HG02852 (cell line): ENCODE measurements around the gene TGFB3.
A peak's percentile ranks its signal among the peaks of the same experiment; 100 is the strongest.

Experiments
- ATAC-seq: cut with Tn5 transposase; IDR thresholded peaks from one replicate; pipeline ENCODE4 v1.9.1; 2021; ENCODE audit warnings: mild to moderate bottlenecking, moderate library complexity; ENCODE audit not compliant: unreplicated experiment

The TGFB3 gene

DNA sequence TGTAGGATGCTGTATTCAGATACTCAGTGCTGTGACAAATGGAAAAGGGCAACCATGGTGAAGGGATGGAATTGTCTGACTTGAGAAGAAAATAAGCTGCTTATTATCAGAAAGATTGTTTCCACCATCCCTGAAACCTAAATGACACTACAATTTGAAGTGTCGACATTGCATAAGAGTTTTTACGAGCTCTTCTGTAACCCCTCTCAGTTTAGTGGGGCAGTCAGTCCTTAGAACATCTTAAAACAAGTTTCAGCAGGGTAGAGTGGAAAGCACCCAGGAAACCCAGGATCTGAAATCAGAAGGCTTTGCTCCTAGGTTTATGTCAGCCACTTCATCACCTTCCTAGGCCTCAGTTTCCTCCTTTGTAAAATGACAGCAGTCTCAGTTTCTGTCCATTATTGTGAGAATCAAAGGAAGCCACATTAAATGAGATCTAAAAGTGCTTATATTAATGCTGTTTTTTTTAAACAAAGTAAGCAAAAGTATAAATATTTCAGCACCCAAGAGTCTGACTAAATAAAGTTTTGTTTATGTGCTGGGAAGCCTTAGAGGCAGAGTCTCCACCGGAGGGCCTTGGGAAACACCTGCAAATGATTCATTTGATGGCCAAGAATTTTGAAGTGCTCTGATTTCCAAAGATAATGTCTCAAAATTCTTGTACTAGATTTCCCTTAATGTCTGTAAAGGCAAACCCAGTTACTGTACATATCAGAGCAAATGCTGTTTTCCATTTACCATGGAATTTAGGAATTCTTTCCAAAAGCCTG is 5.6 kb upstream of the TGFB3 start:
- no peak for ATAC-seq

- ATAC-seq: no peak
Observed at GRCh38 chr14:75986439-75986765, 4.6 kb upstream of the TGFB3 start.

- peak; percentile 69 for ATAC-seq
Observed at GRCh38 chr14:75985618-75986438, 4.0 kb upstream of the TGFB3 start, which contains the start of gene IFT43. Gene IFT43 (plus strand): TSS chr14:75985763. CDS start chr14:75985787, 24 bp downstream.

- no peak for ATAC-seq
Observed at GRCh38 chr14:75984674-75985073, 2.9 kb upstream of the TGFB3 start.

GRCh38 chr14:75983019-75983358 is 1.2 kb upstream of the TGFB3 start:
- no peak for ATAC-seq

DNA sequence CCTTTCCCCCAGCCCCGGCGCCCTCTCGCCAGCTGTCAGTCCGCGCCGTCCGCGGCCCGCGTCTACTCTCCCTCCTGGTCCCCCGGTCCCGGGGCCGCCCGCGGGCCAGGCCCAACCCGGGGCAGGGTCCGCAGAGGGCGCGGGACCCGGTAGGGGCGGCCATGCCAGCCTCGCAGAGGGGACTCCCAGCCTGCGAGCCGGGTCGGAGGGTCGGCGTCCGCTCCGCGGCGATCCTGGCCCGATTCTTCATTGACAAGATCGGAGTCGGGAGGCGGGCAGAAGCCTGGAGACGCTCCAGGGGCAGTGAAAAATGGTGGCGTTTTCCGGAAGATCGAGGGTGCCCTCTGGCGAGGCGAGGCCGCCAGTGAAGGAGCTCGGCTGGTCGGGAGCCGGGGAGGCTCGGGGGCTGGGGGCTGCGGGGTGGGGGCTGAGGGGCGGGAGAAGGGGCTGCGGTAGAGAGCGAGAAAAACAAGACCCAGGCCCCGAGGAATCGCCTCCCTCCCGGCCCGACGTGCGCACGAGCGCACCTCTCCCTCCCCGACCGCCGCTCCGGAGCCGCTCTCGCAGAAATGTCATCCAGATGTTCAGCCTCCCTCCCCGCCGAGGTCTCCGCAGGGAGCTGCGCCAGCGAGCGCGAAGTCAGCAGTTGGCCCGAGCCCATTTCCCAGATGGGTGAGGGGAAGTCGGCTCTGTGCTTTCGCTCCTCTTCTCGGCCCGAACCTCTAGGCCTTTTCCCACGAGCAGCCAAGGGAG is 647 bp upstream of the TGFB3 start:
- peak; percentile 41 for ATAC-seq

DNA sequence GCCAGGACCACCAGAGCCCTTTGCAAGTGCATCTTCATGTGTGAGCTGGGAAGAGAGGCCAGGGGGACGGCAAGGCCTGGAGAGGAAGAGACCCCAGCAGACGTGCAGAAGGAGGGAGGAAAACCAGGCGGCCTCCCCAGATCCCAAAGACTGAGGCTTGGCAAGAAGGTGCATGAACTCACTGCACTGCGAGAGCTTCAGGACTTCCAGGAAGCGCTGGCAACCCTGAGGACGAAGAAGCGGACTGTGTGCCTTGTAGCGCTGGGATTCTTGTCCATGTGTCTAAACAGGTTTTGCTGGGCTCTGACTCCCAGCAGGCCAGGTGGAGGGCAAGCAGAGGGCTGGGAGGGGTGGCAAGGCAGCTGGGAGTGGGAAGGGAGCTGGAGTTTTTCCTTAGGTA is 939 bp downstream of the TGFB3 start:
- no peak for ATAC-seq

DNA sequence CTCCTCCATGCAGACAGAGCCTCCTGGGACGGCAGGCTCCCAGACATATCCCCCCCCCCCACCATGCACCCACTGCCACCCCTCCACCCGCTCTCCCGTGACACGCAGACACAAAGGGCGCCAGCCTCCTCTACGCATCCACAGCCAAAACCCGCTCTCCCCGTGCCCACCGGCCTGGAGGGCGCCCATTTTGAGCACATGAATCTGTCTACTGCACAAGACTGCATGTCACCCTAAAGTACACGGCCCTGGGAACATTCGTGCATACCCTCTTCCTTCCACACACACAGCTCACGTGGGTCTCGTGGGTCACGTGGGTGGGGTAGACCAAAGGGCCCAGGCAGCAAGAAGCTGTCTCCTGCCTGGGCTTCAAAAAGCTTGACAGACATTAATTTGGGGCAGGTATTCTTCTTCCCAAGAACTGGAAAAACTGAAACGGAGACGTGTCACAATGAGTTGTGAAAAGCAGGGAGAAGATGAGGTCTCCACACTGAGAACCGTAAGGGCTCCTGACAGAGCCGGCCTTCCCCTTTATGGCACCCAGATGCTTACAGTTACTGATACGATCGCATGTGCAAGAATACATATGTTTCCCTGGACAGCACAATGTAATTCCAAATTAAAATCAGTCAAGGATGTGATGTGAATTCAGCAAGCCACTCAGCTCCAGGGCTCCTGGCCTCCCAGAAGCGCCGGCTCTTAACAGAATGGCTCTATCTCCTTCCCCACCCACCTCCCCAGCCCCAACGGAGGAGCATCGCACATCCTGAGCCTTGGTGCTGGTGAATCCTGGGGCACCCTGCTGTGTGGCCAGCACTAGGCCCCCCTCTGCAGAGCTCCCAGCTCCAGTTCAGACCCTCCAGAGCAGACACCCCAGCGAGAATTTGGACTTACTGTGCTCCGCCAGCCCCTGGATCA is 1.9 kb downstream of the TGFB3 start:
- ATAC-seq: no peak

GRCh38 chr14:75979071-75979571 is 2.7 kb downstream of the TGFB3 start:
- no peak for ATAC-seq

DNA sequence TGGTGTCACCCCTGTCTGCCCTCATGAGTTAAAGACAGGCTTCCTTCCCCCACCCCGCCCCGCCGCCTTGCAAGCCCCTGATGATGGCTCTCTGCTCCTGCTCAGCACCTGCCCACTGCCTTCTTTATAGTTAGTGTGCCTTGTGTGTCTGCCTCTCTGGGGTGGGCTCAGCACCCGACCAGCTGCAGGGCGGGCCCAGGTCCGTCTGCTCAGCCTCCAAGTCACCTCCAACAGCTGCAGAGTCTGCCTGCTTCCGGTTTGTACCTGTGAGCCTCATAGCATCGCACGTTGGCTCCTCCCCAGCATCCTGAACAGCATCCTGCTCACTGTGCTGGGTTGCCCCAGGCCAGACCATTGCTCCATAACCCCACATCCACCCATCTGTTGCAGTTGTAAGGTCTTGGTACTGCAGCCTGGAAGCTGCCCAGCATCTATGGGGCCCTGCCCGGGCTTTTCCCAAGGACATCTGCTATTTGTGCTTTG is 3.5 kb downstream of the TGFB3 start:
- no peak for ATAC-seq

- no peak for ATAC-seq
Observed at GRCh38 chr14:75977582-75977943, 4.2 kb downstream of the TGFB3 start.

DNA sequence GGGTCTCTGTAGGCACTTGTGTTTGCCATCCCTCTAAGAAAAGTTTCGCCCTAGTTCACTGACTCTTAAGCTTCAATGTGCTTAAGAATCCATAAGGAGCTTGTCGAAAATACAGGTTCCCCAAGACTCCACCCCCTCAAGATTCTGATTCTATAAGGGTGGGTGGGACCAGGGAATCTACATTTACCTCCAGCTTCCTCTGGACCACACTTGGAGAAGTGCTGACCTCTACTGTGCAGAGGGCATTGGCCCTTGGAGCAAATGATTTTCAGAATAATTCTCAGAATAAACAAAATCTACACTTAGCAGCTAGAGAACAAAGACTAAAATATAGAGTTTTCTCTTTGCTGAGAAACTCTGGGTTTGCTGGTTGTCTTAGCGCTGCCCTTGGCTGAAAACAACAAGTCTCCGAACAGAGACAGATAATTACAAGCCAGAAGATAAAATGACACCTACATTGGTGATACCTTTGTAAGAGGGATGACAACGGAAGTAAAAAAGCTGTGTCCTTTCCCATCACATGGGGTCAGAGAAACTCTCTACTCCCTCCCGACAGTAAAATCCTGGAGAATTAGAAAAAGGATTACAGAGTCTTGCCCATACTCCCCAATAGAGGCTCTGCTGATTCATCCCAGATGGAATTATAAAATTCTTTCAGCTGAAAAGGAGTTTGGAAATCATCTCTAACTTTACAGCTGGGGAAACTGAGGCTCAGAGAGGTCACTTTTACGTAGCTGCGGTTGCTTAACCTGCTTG is 4.8 kb downstream of the TGFB3 start:
- ATAC-seq: no peak

GRCh38 chr14:75972801-75973421 is 8.9 kb downstream of the TGFB3 start:
- ATAC-seq: no peak

DNA sequence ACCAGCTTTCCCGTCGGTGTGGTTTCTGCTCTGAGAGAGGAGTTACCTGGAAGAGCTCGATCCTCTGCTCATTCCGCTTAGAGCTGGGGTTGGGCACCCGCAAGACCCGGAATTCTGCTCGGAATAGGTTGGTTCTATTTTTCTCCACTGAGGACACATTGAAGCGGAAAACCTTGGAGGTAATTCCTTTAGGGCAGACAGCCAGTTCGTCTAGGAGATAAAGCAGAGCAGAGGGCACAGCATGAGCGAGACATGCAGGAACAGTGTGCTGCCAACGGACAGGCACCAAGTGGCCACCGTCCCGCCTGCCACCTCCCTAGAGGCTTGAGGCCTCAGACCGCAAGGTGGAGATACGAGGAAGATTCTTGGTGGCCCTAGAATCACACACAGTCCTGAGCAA is 10.3 kb downstream of the TGFB3 start:
- no peak for ATAC-seq

DNA sequence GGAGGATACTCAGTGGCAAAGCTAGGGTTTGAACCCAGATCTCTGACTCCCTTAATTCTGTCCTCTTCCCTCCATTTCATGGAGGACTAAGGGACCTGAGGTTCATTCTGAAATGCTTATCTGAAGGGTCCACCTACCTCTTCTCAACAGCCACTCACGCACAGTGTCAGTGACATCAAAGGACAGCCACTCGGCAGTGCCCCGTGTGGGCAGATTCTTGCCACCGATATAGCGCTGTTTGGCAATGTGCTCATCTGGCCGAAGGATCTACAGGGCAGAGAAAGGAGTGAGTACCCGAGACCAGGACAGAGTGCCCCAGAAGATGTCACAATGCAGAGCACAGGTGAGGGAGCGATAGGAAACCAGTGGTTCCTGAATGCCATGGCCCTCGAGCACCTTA is 10.8 kb downstream of the TGFB3 start:
- no peak for ATAC-seq

DNA sequence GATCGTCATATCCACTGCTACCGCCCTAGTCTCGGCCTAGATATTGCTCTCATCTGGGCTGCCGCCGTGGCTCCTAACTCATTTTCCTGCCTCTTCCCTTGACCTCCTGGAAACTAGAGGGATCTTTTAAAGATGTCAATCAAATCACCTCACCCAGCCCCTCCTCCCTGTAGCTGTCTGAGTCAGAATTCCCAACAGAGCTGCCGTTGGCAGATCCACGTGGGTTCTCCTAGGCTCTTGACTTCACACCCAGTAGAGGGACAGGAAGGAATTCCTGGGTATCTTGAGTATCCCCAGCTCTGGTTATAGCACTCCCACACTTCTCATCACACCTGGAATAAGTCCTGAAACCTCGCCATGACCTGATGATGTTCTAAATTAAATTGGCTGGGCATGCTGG is 11.9 kb downstream of the TGFB3 start:
- no peak for ATAC-seq

DNA sequence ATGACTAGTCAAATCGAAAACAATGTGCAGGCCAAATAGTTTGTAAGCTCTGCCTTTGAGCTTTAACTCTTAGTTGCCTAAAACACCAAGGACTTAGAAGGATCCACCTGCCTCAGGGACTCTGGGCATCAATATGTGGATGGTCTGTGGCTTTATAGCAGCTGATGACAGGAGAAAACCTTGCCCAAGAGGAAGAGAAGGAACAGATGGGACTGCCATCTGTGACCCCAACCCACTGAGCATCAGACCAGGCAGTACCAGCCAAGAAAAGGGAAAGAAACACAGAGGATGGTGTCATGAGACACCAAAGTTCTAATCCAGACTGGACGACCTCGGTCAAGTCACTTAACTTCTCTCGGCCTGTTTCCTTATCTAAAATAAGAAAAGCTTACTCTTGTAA is 12.7 kb downstream of the TGFB3 start:
- ATAC-seq: no peak

GRCh38 chr14:75968456-75968855 is 13.3 kb downstream of the TGFB3 start:
- no peak for ATAC-seq

DNA sequence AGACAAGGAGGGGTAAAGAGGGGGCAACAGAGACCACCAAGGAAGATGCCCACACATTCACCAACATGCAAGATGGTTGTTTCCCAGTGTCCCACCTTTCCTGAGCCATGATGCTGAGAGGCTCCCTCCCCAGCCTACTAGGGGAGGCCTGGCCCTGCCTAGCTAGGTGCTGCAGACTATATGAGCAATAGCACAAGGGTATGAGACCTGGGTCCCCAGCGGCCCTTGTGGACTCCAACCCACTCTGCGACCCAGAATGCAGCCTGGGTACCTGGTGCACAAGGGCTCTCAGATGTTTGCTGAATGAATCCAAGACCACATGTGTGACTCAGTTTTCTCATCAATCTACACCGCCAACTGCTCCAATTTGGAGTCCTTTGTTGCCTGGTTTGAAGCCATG is 13.9 kb downstream of the TGFB3 start:
- no peak for ATAC-seq
